A673 (cell line): ENCODE data around the gene ST6GALNAC3.

Source experiments
- CTCF ChIP-seq: fragments of 300-800, 200-600 bp; sonication (generic); conservative IDR thresholded peaks from 2 replicates; pipeline ENCODE4 v1.5.1; 2017; ENCODE audit warnings: low read depth, mild to moderate bottlenecking, antibody characterized with exemption, low read length, moderate library complexity, mixed read lengths
- EZH2 ChIP-seq: fragments of 200-600 bp; sonication (generic); IDR thresholded peaks from 2 replicates; pipeline ENCODE4 v1.6.1; 2017; ENCODE audit warnings: borderline replicate concordance, low read depth, mild to moderate bottlenecking, mixed read lengths, antibody characterized with exemption, low read length; ENCODE audit not compliant: poor library complexity, severe bottlenecking

GRCh38 chr1:76395059-76395458 is 320.5 kb downstream of the ST6GALNAC3 start:
- TF ChIP-seq CTCF (no peak), EZH2 (no peak)
